GM18861 (cell line): Measurements from ENCODE around the gene ANK3.

Experiments used
- ATAC-seq: cut with Tn5 transposase; IDR thresholded peaks from one replicate; pipeline ENCODE4 v1.9.1; 2021; ENCODE audit not compliant: unreplicated experiment

The ANK3 gene

GRCh38 chr10:60389413-60390025, at the start of gene ANK3:
Gene ANK3 (minus strand): TSS chr10:60389875. CDS start chr10:60389538, 337 bp downstream.
- ATAC-seq = no peak

GRCh38 chr10:60434418-60435046, 44.9 kb upstream of the ANK3 start:
- ATAC-seq = no peak

- ATAC-seq = no peak
Observed at GRCh38 chr10:60433684-60434083, 44.0 kb upstream of the ANK3 start.

GRCh38 chr10:60430836-60431597, 41.3 kb upstream of the ANK3 start:
- ATAC-seq = no peak

- ATAC-seq = no peak
Observed at GRCh38 chr10:60430017-60430416, 40.3 kb upstream of the ANK3 start.

- ATAC-seq = no peak
Observed at GRCh38 chr10:60429084-60429849, 39.6 kb upstream of the ANK3 start.

GRCh38 chr10:60428387-60428737, 38.7 kb upstream of the ANK3 start:
- ATAC-seq = no peak

- ATAC-seq = no peak
Observed at GRCh38 chr10:60427709-60428386, 38.2 kb upstream of the ANK3 start.

GRCh38 chr10:60427148-60427547, 37.5 kb upstream of the ANK3 start:
- no peak for ATAC-seq

GRCh38 chr10:60426425-60426824, 36.8 kb upstream of the ANK3 start:
- no peak for ATAC-seq

GRCh38 chr10:60425392-60426110, 35.9 kb upstream of the ANK3 start:
- no peak for ATAC-seq

GRCh38 chr10:60424971-60425370, 35.3 kb upstream of the ANK3 start:
- no peak for ATAC-seq

- no peak for ATAC-seq
Observed at GRCh38 chr10:60423920-60424319, 34.2 kb upstream of the ANK3 start.

- ATAC-seq = no peak
Observed at GRCh38 chr10:60422809-60423208, 33.1 kb upstream of the ANK3 start.

GRCh38 chr10:60420991-60421894, 31.6 kb upstream of the ANK3 start:
- no peak for ATAC-seq

GRCh38 chr10:60419249-60419648, 29.6 kb upstream of the ANK3 start:
- no peak for ATAC-seq

GRCh38 chr10:60417901-60418300, 28.2 kb upstream of the ANK3 start:
- no peak for ATAC-seq

- ATAC-seq = no peak
Observed at GRCh38 chr10:60417024-60417423, 27.3 kb upstream of the ANK3 start.

- ATAC-seq = no peak
Observed at GRCh38 chr10:60414877-60415585, 25.4 kb upstream of the ANK3 start.
